DOHH2 (cell line): ENCODE results near the gene IQSEC2.

ENCODE experiments used
- H3F3A ChIP-seq: fragments of 200-600 bp; sonication (generic), shearing (Covaris generic); 2 replicates; pipeline ENCODE4 v1.6.0; 2016; ENCODE audit warnings: antibody characterized with exemption, mild to moderate bottlenecking; ENCODE audit not compliant: control insufficient read depth, insufficient read depth
- H3K27ac ChIP-seq: fragments of 200-600 bp; sonication (generic); 2 replicates; pipeline ENCODE4 v1.5.1; 2014; ENCODE audit warnings: low read depth, mild to moderate bottlenecking, low read length, moderate library complexity
- H3K27me3 ChIP-seq: fragments of 200-600 bp; sonication (generic); 2 replicates; pipeline ENCODE4 v1.6.1; 2014; ENCODE audit warnings: mild to moderate bottlenecking, low read length, mixed read lengths; ENCODE audit not compliant: control insufficient read depth
- H3K36me3 ChIP-seq: fragments of 200-600 bp; sonication (generic); 2 replicates; pipeline ENCODE4 v1.6.1; 2014; ENCODE audit warnings: mild to moderate bottlenecking, low read length, moderate library complexity, mixed read lengths; ENCODE audit not compliant: control insufficient read depth
- H3K4me1 ChIP-seq: fragments of 200-600 bp; sonication (generic); 2 replicates; pipeline ENCODE4 v1.6.1; 2014; ENCODE audit warnings: mild to moderate bottlenecking, low read length, mixed read lengths; ENCODE audit not compliant: control insufficient read depth
- H3K4me2 ChIP-seq: fragments of 200-600 bp; sonication (generic); 2 replicates; pipeline ENCODE4 v1.6.0; 2014; ENCODE audit warnings: mild to moderate bottlenecking, low read length, moderate library complexity
- H3K4me3 ChIP-seq: fragments of 200-600 bp; sonication (generic); 2 replicates; pipeline ENCODE4 v1.5.1; 2014; ENCODE audit warnings: mild to moderate bottlenecking, low read length, mixed read lengths
- H3K79me2 ChIP-seq: fragments of 200-600 bp; sonication (generic); 2 replicates; pipeline ENCODE4 v1.6.1; 2014; ENCODE audit warnings: mild to moderate bottlenecking, low read length, mixed read lengths; ENCODE audit not compliant: control insufficient read depth
- H3K9me2 ChIP-seq: fragments of 200-600 bp; sonication (generic); replicated peaks from 2 replicates; pipeline ENCODE4 v1.6.1; 2014; ENCODE audit warnings: mild to moderate bottlenecking, low read length, mixed read lengths; ENCODE audit not compliant: control insufficient read depth
- H3K9me3 ChIP-seq: fragments of 200-600 bp; sonication (generic); 2 replicates; pipeline ENCODE4 v1.6.1; 2014; ENCODE audit warnings: antibody characterized with exemption, low read length, mixed read lengths; ENCODE audit not compliant: control insufficient read depth, insufficient read depth
- H4K20me1 ChIP-seq: fragments of 200-600 bp; sonication (generic); 2 replicates; pipeline ENCODE4 v1.6.0; 2014; ENCODE audit warnings: low read depth, mild to moderate bottlenecking, antibody characterized with exemption, low read length, moderate library complexity; ENCODE audit not compliant: control insufficient read depth, insufficient read depth
- CTCF ChIP-seq: fragments of 200-600 bp; sonication (generic); IDR thresholded peaks from one replicate; pipeline ENCODE4 v1.5.1; 2014; ENCODE audit warnings: antibody characterized with exemption, mild to moderate bottlenecking, low read depth, low read length; ENCODE audit not compliant: poor library complexity, severe bottlenecking
- EZH2phosphoT487 ChIP-seq: fragments of 200-600 bp; sonication (generic); IDR thresholded peaks from 2 replicates; pipeline ENCODE4 v1.6.1; 2017; ENCODE audit warnings: borderline replicate concordance, mild to moderate bottlenecking, antibody characterized with exemption, low read length, moderate library complexity, mixed read lengths

Gene IQSEC2

DNA sequence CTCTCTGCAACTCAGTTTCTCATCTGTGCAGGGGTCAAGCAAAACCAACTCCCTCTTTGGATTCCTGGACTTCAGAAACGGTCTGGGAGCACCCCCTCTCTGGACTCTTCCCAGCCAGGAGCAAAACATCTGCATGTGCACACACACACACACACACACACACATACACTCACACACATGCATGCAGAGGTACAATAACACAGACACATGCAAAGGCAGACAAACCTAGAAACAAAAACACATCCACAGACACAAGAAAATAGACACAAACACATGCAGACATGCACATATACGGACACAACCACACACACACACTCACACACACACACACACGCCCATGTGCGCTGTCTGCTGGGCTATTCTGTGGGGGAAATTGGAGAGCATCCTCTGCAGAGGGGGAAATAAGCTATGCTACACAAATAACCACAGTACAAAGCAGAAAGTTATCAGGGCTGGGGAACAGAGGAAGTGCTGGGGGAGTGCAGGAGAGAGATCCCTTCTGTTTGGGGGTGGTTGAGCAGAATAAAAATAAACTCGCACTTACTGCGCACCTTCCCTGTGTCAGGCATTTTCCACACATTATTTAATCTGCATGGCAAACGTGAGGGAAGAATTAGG lies 19.9 kb downstream of the IQSEC2 start:
- H3K9me3 ChIP-seq = no peaks in the 10 kb centered on the region
- no peaks in the 10 kb centered on the region for H3K27me3 ChIP-seq
- H4K20me1 ChIP-seq = no peaks in the 10 kb centered on the region
- H3K27ac ChIP-seq = no peak overlapping the region
- peaks cover 27% of the 10 kb centered on the region for H3K4me1 ChIP-seq
- H3K4me2 ChIP-seq = peak overlapping the region; percentile 51
- no peak overlapping the region for H3K4me3 ChIP-seq
- H3K9me2 ChIP-seq = no peaks in the 10 kb centered on the region
- H3K79me2 ChIP-seq = no peaks in the 10 kb centered on the region
- no peaks in the 10 kb centered on the region for H3F3A ChIP-seq
- no peak for TF ChIP-seq EZH2phosphoT487
- TF ChIP-seq CTCF = no peak
- H3K36me3 ChIP-seq = no peaks in the 10 kb centered on the region

DNA sequence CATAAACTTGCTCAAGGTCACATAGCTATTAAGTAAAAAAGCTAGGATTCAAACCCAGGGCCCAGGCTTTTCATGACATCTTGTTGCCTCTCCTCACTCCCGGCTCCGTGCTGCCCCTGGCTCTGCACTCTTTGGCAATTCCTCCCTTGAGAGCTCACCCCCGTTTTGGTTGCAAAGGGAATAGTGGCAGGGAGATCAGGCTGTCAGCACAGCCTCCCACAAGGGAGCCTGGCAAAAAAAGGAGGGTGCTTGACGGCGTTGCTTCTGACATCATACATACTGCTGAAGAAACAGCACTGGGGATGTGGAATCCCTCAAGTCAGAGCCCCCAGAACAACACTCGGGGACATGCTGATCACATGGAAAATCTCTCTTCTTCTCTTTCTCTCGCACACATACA lies 20.5 kb downstream of the IQSEC2 start:
- Histone ChIP-seq H3K27me3 (no peaks in the 10 kb centered on the region), H3K79me2 (no peaks in the 10 kb centered on the region), H4K20me1 (no peaks in the 10 kb centered on the region), H3K36me3 (no peaks in the 10 kb centered on the region), H3K4me1 (peaks cover 21% of the 10 kb centered on the region), H3K9me3 (no peaks in the 10 kb centered on the region), H3F3A (no peaks in the 10 kb centered on the region), H3K4me3 (no peak overlapping the region), H3K27ac (no peak overlapping the region), H3K4me2 (no peak overlapping the region), H3K9me2 (no peaks in the 10 kb centered on the region)
- TF ChIP-seq EZH2phosphoT487 = no peak
- TF ChIP-seq CTCF = no peak

- H3K4me3 ChIP-seq = no peak overlapping the region
Measured at GRCh38 chrX:53257670-53258423, 23.5 kb downstream of the IQSEC2 start.

More at GRCh38 chrX:53257670-53258423, 23.5 kb downstream of the IQSEC2 start:
- H3K4me1 ChIP-seq = peaks cover 17% of the 10 kb centered on the region
- no peaks in the 10 kb centered on the region for H3K9me3 ChIP-seq
- no peaks in the 10 kb centered on the region for H3K79me2 ChIP-seq
- no peaks in the 10 kb centered on the region for H3K27me3 ChIP-seq
- no peak overlapping the region for H3K4me2 ChIP-seq
- no peaks in the 10 kb centered on the region for H3K36me3 ChIP-seq
- H3K27ac ChIP-seq = no peak overlapping the region
- H3F3A ChIP-seq = no peaks in the 10 kb centered on the region
- H4K20me1 ChIP-seq = no peaks in the 10 kb centered on the region
- TF ChIP-seq CTCF (no peak), EZH2phosphoT487 (no peak)
- no peaks in the 10 kb centered on the region for H3K9me2 ChIP-seq
